Muscle of leg (tissue), 11 donors: ENCODE measurements around the gene COL9A3. TPM values are rescaled to one million over a fixed set of nuclear protein-coding genes. Genes with fewer than 3 reads are reported as not detected.
A peak's percentile ranks its signal among the peaks of the same experiment; 100 is the strongest.

Experiments
- DNase-seq: peaks from one replicate; pipeline ENCODE4 v3.0.0; 2013
- H3K27ac ChIP-seq: one replicate; pipeline ENCODE4 v1.5.1; 2013; ENCODE audit warnings: mild to moderate bottlenecking, low read length, control low read depth
- H3K27me3 ChIP-seq: one replicate; pipeline ENCODE4 v1.6.1; 2013; ENCODE audit warnings: low read length; ENCODE audit not compliant: control insufficient read depth, insufficient read depth
- H3K36me3 ChIP-seq: one replicate; pipeline ENCODE4 v1.6.1; 2013; ENCODE audit warnings: low read length; ENCODE audit not compliant: control insufficient read depth, insufficient read depth
- H3K4me1 ChIP-seq: one replicate; pipeline ENCODE4 v1.6.1; 2013; ENCODE audit warnings: low read length; ENCODE audit not compliant: control insufficient read depth, insufficient read depth
- H3K4me3 ChIP-seq: one replicate; pipeline ENCODE4 v1.5.1; 2013; ENCODE audit warnings: low read length, control low read depth
- H3K9me3 ChIP-seq: replicated peaks from 2 replicates; pipeline ENCODE4 v1.6.1; 2013; ENCODE audit warnings: low read depth, low read length; ENCODE audit not compliant: control insufficient read depth
- WGBS: methylation state at CpG from one replicate; pipeline ENCODE4 v1.1.5; 2013; ENCODE audit warnings: missing lambda C conversion rate; ENCODE audit not compliant: insufficient coverage; 5-methylcytosine and 5-hydroxymethylcytosine counted together
- polyA plus RNA-seq, 8 donors: library from polyadenylated mRNA; unstranded; fragments of 120-200 nt; gene quantifications; one replicate each; pipeline versions ENCODE4 v1.2.1 to v1.2.3, GENCODE V29; 2013; ENCODE audit warnings: inconsistent platforms in 1 of 8, low replicate concordance in 1 of 8; ENCODE audit not compliant: insufficient read length in 8 of 8, insufficient read depth in 1 of 8
- total RNA-seq: library from RNA; stranded (reverse); fragments of 120-200 nt; gene quantifications from one replicate; pipeline ENCODE4 v1.2.4, GENCODE V29; 2013

Gene COL9A3
- total and polyA plus RNA-seq, 9 donors: 6.4 to 43.5 (median 14.2) TPM

GRCh38 chr20:62796699-62797491 is 20.0 kb upstream of the COL9A3 start:
- H3K9me3 ChIP-seq: no peaks in the 10 kb centered on the region
- peaks cover 37% of the 10 kb centered on the region for H3K36me3 ChIP-seq
- no peak for DNase-seq
- H3K4me3 ChIP-seq: peak overlapping the region; percentile 48
- 28% methylated on average over 19 of the region's 53 CpGs for WGBS
- H3K27ac ChIP-seq: no peak overlapping the region
- H3K4me1 ChIP-seq: peaks cover 34% of the 10 kb centered on the region
- no peaks in the 10 kb centered on the region for H3K27me3 ChIP-seq

- H3K4me1 ChIP-seq: peaks cover 34% of the 10 kb centered on the region
Measured at GRCh38 chr20:62797671-62798532, 18.9 kb upstream of the COL9A3 start.

GRCh38 chr20:62799036-62799435 is 17.8 kb upstream of the COL9A3 start:
- Histone ChIP-seq H3K36me3 (peaks cover 38% of the 10 kb centered on the region), H3K4me1 (peaks cover 27% of the 10 kb centered on the region), H3K27me3 (no peaks in the 10 kb centered on the region), H3K27ac (no peak overlapping the region), H3K4me3 (no peak overlapping the region), H3K9me3 (no peaks in the 10 kb centered on the region)
- no peak for DNase-seq
- WGBS: 84% methylated on average over 8 of the region's 8 CpGs

More at GRCh38 chr20:62797671-62798532, 18.9 kb upstream of the COL9A3 start:
- WGBS: 84% methylated on average over 26 of the region's 26 CpGs
- Histone ChIP-seq H3K36me3 (peaks cover 38% of the 10 kb centered on the region), H3K27me3 (no peaks in the 10 kb centered on the region), H3K27ac (no peak overlapping the region), H3K9me3 (no peaks in the 10 kb centered on the region), H3K4me3 (no peak overlapping the region)
- no peak for DNase-seq

- peaks cover 30% of the 10 kb centered on the region for H3K4me1 ChIP-seq
- WGBS: 92% methylated on average over 19 of the region's 19 CpGs
- H3K4me3 ChIP-seq: no peak overlapping the region
- DNase-seq: no peak
- H3K9me3 ChIP-seq: no peaks in the 10 kb centered on the region
- no peak overlapping the region for H3K27ac ChIP-seq
- no peaks in the 10 kb centered on the region for H3K27me3 ChIP-seq
- peaks cover 38% of the 10 kb centered on the region for H3K36me3 ChIP-seq
Measured at GRCh38 chr20:62799459-62799858, 17.4 kb upstream of the COL9A3 start.

- no peak overlapping the region for H3K27ac ChIP-seq
- H3K36me3 ChIP-seq: peaks cover 38% of the 10 kb centered on the region
- H3K27me3 ChIP-seq: no peaks in the 10 kb centered on the region
- 63% methylated on average over 6 of the region's 10 CpGs for WGBS
- H3K9me3 ChIP-seq: no peaks in the 10 kb centered on the region
- no peak overlapping the region for H3K4me3 ChIP-seq
- peaks cover 26% of the 10 kb centered on the region for H3K4me1 ChIP-seq
- DNase-seq: no peak
Measured at GRCh38 chr20:62799873-62800272, 17.0 kb upstream of the COL9A3 start.

GRCh38 chr20:62800314-62801259 is 16.3 kb upstream of the COL9A3 start:
- WGBS: 76% methylated on average over 22 of the region's 26 CpGs
- H3K4me1 ChIP-seq: peaks cover 24% of the 10 kb centered on the region

GRCh38 chr20:62801284-62802010 is 15.4 kb upstream of the COL9A3 start:
- Histone ChIP-seq H3K27ac (no peak overlapping the region), H3K27me3 (no peaks in the 10 kb centered on the region), H3K4me1 (peaks cover 32% of the 10 kb centered on the region), H3K36me3 (peaks cover 43% of the 10 kb centered on the region), H3K9me3 (no peaks in the 10 kb centered on the region), H3K4me3 (no peak overlapping the region)
- no peak for DNase-seq
- 78% methylated on average over 11 of the region's 15 CpGs for WGBS

More at GRCh38 chr20:62800314-62801259, 16.3 kb upstream of the COL9A3 start:
- Histone ChIP-seq H3K9me3 (no peaks in the 10 kb centered on the region), H3K4me3 (no peak overlapping the region), H3K27me3 (no peaks in the 10 kb centered on the region), H3K27ac (no peak overlapping the region), H3K36me3 (peaks cover 38% of the 10 kb centered on the region)
- DNase-seq: no peak

- H3K4me3 ChIP-seq: no peak overlapping the region
- peaks cover 35% of the 10 kb centered on the region for H3K4me1 ChIP-seq
- DNase-seq: no peak
- H3K27ac ChIP-seq: no peak overlapping the region
- peaks cover 48% of the 10 kb centered on the region for H3K36me3 ChIP-seq
- H3K9me3 ChIP-seq: no peaks in the 10 kb centered on the region
- 81% methylated on average over 21 of the region's 22 CpGs for WGBS
- H3K27me3 ChIP-seq: no peaks in the 10 kb centered on the region
Measured at GRCh38 chr20:62802026-62802712, 14.7 kb upstream of the COL9A3 start.
